KG1 (cell line): ENCODE measurements around the gene FILIP1L.
"Not testable (repeated sequence)": the region's sequence is repeated elsewhere in the genome, so short reads cannot be mapped to it uniquely, and the experiment has no call there.

Experiments
- DNase-seq: peaks from one replicate; lab custom pipeline; 2025; lab: John Stamatoyannopoulos, UW

FILIP1L gene

GRCh38 chr3:100098784-100099070 lies 15.6 kb downstream of the FILIP1L start:
- DNase-seq = no peak

DNA sequence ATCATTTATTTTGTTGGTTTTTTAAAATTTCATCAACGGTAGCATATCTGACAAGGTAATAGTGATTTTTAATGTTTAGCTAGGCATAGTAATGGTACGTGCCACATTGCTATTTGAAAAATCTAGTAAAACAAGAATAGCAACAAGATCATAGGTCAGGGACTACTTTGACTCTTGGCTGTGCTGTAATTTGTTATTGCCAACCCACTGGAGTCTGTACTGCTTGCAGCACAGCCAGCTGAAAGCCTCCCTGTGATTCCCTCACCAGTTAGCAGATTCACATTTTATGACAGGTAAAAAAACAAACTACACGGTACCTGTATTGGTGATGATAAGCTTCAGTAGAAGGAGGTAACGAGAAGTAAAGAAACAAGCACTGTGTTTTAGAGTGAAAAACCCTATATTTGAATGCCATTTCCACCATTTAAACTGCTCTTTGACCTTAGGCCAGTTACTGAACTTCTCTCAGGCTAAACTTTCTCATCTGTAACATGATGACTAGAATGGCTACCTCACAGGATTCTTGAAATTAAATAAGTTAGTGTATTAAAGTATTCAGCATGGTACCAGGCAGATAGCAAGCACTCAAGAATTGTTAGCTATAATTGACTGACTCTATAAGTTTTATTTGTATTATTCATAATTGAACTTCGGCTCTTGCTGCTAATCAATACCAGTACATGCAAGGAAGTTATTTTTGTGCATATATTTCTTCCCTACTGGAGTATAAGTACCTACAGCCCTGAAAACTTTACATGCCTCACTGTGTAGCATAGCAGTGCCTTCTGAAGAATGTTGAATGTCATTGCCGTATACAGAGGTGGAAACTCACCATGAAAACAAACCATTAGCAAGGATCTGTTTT lies 16.1 kb downstream of the FILIP1L start:
- DNase-seq = no peak

DNA sequence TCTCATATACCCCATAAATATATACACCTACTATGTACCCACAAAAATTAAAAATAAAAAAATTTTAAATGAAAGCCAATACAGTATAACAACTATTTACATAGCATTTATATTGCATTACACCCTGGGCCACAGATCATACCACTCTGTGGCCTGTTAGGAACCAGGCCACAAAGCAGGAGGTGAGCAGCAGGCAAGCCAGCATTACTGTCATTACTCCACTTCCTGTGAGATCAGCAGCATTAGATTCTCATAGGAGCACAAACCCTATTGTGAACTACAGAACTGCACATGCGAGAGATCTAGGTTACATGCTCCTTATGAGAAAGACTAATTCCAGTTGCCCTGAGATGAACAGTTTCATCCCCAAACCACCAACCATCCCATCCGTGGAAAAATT lies 17.4 kb downstream of the FILIP1L start:
- no peak for DNase-seq

DNA sequence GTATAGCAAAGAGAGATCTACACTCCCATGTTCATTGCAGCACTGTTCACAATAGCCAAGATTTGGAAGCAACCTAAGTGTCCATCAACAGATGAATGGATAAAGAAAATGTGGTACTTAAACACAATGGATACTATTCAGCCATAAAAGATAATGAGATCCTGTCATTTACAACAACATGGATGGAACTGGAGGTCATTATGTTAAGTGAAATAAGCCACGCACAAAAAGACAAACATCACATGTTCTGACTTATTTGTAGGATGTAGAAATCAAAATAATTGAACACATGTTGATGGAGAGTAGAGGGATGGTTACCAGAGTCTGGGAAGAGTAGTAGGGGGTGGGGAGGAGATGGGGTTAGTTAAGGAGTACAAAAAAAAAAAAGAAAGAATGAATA lies 18.0 kb downstream of the FILIP1L start:
- not testable (repeated sequence) for DNase-seq

GRCh38 chr3:100093831-100094230 lies 20.5 kb downstream of the FILIP1L start:
- DNase-seq = no peak

DNA sequence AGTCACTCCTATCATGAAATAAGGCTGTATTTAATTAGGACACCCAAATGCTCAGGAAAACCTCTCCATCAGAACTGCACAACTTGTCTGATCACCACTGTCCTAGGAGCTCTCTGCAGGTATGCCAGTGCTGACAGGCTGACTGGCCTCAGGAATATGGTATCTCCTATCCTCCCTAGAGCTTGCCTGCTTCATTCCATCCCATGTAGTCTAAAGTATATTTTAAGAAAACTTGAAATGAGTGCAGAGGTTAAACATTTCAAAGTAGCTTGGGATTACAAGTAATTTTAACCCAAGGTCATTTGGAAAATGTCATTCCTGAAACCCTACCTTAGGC lies 23.7 kb downstream of the FILIP1L start:
- DNase-seq = no peak

- DNase-seq = no peak
These were observed 24.3 kb downstream of the FILIP1L start for GRCh38 chr3:100089812-100090668.

DNA sequence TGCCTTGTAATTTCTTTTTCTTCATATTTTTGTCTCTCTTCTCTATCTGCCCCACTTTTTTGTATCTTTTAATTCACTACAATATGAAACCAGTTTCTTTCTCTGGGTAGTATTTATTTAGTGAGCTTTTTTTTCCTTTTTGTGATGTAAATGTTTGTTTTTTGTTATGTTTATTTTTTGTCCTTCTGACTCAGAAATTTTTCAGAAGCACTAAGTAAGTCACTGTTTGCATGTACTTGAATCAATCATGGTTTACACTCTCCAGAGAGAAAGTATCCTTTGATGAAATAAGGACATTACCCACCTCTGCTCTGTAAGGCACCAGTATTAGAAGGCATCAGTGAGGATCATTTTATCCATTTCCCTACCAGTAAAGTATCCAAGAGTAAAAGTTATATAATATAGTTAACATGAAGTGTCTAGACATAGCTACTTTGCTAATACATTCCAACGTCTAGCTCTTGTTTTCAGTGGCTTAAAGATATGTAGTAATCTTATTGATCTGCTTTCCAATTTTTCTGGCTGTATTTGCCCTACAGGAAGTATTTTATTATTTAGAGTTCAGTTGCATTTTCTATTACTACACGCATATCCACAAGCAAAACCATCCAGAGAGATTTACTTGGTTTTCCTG lies 25.4 kb downstream of the FILIP1L start:
- DNase-seq = no peak

- DNase-seq = no peak
These were observed 27.1 kb downstream of the FILIP1L start for GRCh38 chr3:100087198-100087597.

DNA sequence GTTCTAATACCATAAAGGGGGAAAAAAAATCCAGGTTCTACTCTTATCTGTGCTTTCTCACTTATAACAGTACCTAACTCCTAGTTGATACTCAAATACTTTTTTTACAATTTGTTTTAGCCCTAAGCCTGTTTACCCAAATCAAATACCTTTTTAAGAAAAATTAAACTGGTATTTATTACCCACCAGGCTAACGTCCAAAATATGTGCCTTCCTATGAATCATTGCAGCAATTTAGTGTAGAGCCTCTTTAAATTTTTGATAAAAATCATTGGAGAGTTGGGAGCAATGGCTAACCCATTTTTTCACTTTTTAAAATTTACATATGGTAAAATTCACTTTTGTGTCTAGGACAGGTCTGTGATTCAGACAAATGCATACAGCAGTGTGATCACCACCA lies 27.9 kb downstream of the FILIP1L start:
- DNase-seq = no peak

DNA sequence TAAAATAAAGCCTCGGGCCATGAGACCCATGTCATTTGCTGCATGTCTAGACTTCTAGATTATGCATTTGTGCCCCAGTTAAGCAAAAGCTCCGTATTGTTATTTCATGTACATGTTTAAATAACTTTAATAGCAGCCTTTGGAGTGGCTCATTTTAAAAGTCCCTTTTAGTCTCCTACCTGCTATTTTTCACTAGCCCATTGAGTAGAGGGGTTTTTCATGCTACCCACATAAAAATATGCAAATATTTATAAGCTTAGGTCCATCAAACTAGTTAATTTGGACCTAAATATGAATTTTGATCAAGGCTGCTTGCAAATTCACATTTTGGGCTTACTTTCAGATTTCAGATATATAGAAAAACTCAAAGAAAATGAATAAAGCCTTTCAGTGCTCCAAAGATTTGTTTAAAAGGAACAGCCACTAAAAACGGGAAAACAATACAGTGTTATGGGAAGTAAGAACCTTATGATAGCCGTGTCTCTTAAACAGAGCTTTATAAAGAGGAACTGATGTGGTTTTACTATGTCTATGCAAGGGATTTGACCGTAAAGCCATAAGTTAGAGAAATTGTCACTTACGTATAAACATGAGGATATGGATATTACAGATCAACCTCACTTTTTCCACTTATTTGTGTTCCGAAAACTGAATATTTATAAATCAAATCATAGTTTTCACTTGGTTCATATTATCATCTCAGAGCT lies 30.0 kb downstream of the FILIP1L start:
- no peak for DNase-seq

- DNase-seq = no peak
These were observed 31.1 kb downstream of the FILIP1L start for GRCh38 chr3:100083209-100083608.

GRCh38 chr3:100082714-100083113 lies 31.6 kb downstream of the FILIP1L start:
- DNase-seq = no peak

- no peak for DNase-seq
These were observed 32.2 kb downstream of the FILIP1L start for GRCh38 chr3:100081986-100082692.

DNA sequence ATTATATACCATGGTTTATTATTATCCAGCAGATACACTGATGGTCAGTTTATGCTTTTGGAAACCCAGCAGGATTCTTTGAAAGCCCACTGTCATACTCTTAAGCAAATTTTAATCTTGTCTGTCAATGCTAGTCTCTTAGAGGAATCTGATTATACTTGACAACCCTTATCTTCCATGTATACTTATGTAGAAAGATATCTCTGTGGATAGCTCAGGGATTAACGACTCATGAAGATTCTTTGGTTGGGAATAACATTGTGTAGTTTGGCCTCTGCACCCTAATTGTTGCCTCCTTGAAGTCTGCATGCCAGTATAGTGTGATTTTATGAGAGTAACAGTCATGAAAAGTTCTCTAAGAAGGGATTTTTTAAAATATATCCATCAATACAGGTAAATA lies 33.0 kb downstream of the FILIP1L start:
- DNase-seq = no peak

- DNase-seq = no peak
These were observed 33.7 kb downstream of the FILIP1L start for GRCh38 chr3:100080573-100080972.

GRCh38 chr3:100079328-100079727 lies 35.0 kb downstream of the FILIP1L start:
- no peak for DNase-seq

DNA sequence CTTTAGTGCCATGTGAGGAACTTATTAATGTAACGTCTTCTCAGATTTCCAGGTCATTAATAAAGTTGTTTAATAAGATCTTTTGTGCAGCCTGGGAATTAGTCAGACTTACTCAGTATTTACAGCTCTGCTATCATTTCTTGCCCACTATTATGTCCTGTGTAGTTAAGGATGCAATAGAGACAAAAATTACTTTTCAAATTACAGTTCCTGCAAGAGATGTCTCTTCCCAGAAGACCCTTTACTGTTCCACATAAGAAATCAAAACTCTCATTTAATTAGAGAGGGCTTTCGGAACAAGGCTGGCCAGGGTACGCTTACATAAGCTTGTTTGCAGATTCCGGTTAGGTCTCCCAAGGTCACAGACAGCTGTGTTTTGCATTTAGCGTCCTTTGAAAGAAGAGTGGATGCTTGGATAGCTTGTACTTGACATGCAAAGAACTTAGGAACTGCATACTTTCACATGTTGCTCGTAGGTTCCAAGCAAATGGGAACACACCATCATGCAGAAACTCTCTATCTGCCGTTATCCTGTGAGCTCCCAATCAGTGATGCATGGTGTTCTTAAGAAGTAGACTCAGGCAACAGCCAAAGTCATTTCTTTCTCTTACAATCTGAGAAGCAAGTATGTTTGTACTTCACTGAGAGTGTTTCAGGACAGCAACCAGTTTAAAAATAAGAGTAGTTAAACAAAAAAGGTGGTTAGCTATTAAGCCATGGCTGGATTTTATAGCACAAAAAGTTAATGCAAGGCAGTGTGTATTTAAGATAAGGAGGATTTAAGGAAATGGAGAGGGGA lies 37.4 kb downstream of the FILIP1L start:
- DNase-seq = no peak

GRCh38 chr3:100075851-100076730 lies 38.2 kb downstream of the FILIP1L start:
- no peak for DNase-seq

DNA sequence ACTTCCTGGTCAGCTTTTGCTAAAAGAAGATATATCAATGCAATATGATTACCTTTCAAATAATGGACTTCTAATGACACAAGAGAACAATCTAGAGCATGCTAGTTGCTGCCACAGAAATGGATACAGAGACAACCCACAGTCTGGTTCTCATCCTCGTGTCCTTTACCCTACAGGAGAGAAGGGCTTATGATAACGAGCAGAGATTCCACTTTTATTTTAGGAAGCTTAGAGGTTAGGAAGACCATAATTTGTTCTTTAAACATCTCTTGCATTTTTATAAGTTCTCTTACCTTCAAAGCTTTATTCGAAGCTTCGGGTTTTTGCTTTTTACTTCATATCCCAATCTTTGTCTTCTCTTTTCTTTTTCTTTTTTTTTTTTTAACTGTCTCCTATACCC lies 39.1 kb downstream of the FILIP1L start:
- no peak for DNase-seq
